ENCODE measurements around the gene ASCL1. TPM values are rescaled to one million over a fixed set of nuclear protein-coding genes. Genes with fewer than 3 reads are reported as not detected.

Gene ASCL1
- total RNA-seq, 1 experiment from 2014 or later: not detected

- Mint-ChIP-seq H3K27ac (ENCODE audit: low read depth, unreplicated experiment) (no peak overlapping the region), H3K27me3 (ENCODE audit: insufficient read depth, unreplicated experiment) (peaks cover 18% of the 10 kb centered on the region), H3K9me3 (ENCODE audit: unreplicated experiment) (peaks cover 33% of the 10 kb centered on the region), H3K4me1 (ENCODE audit: insufficient read depth, unreplicated experiment) (no peaks in the 10 kb centered on the region), H3K36me3 (ENCODE audit: insufficient read depth, unreplicated experiment) (no peaks in the 10 kb centered on the region), H3K4me3 (ENCODE audit: unreplicated experiment) (no peak overlapping the region)
- no peak for DNase-seq (ENCODE audit: unreplicated experiment)
- ChIA-PET CTCF (no interaction called here), POLR2A (no interaction called here)
- BruUV-seq (replicated peaks): no TSS peak
- intact Hi-C loops (cut with micrococcal nuclease): no loop called here
- TF ChIP-seq, protein P1, sequence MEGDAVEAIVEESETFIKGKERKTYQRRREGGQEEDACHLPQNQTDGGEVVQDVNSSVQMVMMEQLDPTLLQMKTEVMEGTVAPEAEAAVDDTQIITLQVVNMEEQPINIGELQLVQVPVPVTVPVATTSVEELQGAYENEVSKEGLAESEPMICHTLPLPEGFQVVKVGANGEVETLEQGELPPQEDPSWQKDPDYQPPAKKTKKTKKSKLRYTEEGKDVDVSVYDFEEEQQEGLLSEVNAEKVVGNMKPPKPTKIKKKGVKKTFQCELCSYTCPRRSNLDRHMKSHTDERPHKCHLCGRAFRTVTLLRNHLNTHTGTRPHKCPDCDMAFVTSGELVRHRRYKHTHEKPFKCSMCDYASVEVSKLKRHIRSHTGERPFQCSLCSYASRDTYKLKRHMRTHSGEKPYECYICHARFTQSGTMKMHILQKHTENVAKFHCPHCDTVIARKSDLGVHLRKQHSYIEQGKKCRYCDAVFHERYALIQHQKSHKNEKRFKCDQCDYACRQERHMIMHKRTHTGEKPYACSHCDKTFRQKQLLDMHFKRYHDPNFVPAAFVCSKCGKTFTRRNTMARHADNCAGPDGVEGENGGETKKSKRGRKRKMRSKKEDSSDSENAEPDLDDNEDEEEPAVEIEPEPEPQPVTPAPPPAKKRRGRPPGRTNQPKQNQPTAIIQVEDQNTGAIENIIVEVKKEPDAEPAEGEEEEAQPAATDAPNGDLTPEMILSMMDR (IDR thresholded peaks at IDR 0.05; ENCODE audit: unreplicated experiment): no peak
These were observed 6.3 kb downstream of the ASCL1 start for GRCh38 chr12:102963796-102964195.

- BruUV-seq (replicated peaks): no TSS peak
- ChIA-PET CTCF (no interaction called here), POLR2A (no interaction called here)
- no peaks in the 10 kb centered on the region for H3K4me1 Mint-ChIP-seq (ENCODE audit: insufficient read depth, unreplicated experiment)
- intact Hi-C loops (cut with micrococcal nuclease): no loop called here
- no peaks in the 10 kb centered on the region for H3K36me3 Mint-ChIP-seq (ENCODE audit: insufficient read depth, unreplicated experiment)
- no peak overlapping the region for H3K27ac Mint-ChIP-seq (ENCODE audit: low read depth, unreplicated experiment)
- H3K4me3 Mint-ChIP-seq (ENCODE audit: unreplicated experiment): no peak overlapping the region
- peaks cover 18% of the 10 kb centered on the region for H3K27me3 Mint-ChIP-seq (ENCODE audit: insufficient read depth, unreplicated experiment)
- DNase-seq (ENCODE audit: unreplicated experiment): no peak
- TF ChIP-seq, protein P1 (IDR thresholded peaks at IDR 0.05; ENCODE audit: unreplicated experiment): no peak
- peaks cover 29% of the 10 kb centered on the region for H3K9me3 Mint-ChIP-seq (ENCODE audit: unreplicated experiment)
These were observed 7.4 kb downstream of the ASCL1 start for GRCh38 chr12:102964872-102965271.

GRCh38 chr12:102965281-102966155 is 8.0 kb downstream of the ASCL1 start:
- POLR2A ChIA-PET: no interaction called here
- H3K36me3 Mint-ChIP-seq (ENCODE audit: insufficient read depth, unreplicated experiment): no peaks in the 10 kb centered on the region
- BruUV-seq (replicated peaks): no TSS peak
- TF ChIP-seq, protein P1 (IDR thresholded peaks at IDR 0.05; ENCODE audit: unreplicated experiment): no peak
- H3K4me1 Mint-ChIP-seq (ENCODE audit: insufficient read depth, unreplicated experiment): no peaks in the 10 kb centered on the region
- H3K27ac Mint-ChIP-seq (ENCODE audit: low read depth, unreplicated experiment): no peak overlapping the region
- peaks cover 29% of the 10 kb centered on the region for H3K9me3 Mint-ChIP-seq (ENCODE audit: unreplicated experiment)
- DNase-seq (ENCODE audit: unreplicated experiment): no peak
- CTCF ChIA-PET: no interaction called here
- H3K4me3 Mint-ChIP-seq (ENCODE audit: unreplicated experiment): no peak overlapping the region
- intact Hi-C loops (cut with micrococcal nuclease): no loop called here
- peaks cover 18% of the 10 kb centered on the region for H3K27me3 Mint-ChIP-seq (ENCODE audit: insufficient read depth, unreplicated experiment)

DNA sequence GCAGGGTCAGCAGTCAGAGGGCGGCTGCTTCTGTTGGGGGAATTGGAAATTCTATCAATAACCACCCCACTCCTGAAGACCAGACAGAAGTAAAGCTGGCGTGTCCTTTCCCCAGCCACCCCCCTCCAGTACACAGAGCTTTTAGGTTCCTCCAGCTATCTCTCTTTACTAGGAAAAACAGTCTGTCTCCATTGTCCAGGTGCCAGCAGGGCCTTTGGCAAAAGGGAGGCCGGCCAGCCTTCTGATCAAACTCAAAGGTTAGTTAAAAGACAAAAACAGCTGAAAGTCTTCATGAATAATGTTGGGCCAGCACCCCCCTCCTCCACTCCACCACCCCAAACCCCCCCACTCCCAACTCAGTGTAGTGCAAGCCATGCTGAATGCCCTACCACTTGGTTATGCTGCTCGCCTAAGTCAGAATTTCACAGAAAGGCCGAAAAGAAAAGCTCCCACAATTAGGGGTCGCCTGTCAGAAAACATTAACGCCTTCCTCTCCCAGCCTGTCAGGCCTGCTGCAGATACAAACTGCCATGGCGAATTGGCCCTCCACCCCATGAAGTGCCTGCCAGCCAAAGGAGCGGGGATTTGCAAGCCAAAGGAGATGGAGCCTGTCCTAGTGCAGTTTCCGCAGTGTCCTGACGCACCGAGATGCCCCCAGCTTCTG is 8.9 kb downstream of the ASCL1 start:
- TF ChIP-seq, protein P1 (IDR thresholded peaks at IDR 0.05; ENCODE audit: unreplicated experiment): no peak
- Mint-ChIP-seq H3K27ac (ENCODE audit: low read depth, unreplicated experiment) (no peak overlapping the region), H3K4me1 (ENCODE audit: insufficient read depth, unreplicated experiment) (no peaks in the 10 kb centered on the region), H3K4me3 (ENCODE audit: unreplicated experiment) (no peak overlapping the region), H3K9me3 (ENCODE audit: unreplicated experiment) (peaks cover 29% of the 10 kb centered on the region), H3K27me3 (ENCODE audit: insufficient read depth, unreplicated experiment) (peaks cover 18% of the 10 kb centered on the region), H3K36me3 (ENCODE audit: insufficient read depth, unreplicated experiment) (no peaks in the 10 kb centered on the region)
- BruUV-seq (replicated peaks): no TSS peak
- no peak for DNase-seq (ENCODE audit: unreplicated experiment)
- intact Hi-C loops (cut with micrococcal nuclease): no loop called here
- CTCF ChIA-PET: interaction anchor here (0.7 kb wide), 1 partner anchor 84 kb away, joined by 4 read pairs; no protein-coding TSS in a partner anchor
- POLR2A ChIA-PET: no interaction called here
